ENCODE measurements around the gene ZC2HC1B.

DNA sequence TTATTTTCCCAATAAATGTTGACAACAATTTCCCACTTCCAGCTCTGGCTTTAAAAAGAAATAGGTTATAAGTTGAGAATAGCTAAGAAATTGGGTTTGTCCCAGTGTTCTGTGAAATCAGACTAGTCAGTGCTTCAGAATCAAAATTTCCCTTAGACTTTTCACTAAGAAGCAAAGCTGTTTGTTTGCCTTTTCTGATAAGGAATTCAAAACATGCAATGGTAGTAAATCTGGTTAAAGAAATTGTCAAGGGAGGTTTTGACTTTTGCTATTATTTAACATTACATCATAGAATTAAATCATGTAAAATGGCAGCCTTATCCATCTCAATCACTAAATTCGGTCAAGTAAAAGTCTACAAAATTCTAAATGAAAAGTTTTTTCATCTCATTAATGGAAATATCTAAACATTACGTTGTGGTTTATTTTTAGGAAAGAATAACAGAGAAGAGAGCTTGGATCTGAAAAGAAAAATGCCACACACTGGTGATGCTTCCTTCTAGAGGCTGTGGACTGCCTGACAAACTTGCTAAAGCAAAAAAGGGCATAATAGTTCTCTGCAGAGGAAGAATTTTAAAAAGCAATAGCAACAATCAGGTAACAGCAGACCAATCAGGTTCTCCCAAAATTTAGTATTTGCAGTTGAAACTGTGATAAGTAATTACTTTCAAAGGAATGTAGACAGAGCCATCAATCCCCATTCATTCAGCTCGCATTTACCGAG lies 107.4 kb downstream of the ZC2HC1B start:
- TF ChIP-seq ZNF768 (tag by site-specific recombination; IDR thresholded peaks at IDR 0.05) (no peak), YY1 (tag by site-specific recombination; IDR thresholded peaks at IDR 0.05) (no peak), ZNF530 (tag by site-specific recombination; IDR thresholded peaks at IDR 0.05; ENCODE audit: low read depth) (no peak), GLI4 (tag by site-specific recombination; IDR thresholded peaks at IDR 0.05) (no peak), ZNF707 (tag by site-specific recombination; IDR thresholded peaks at IDR 0.05) (no peak), SP3 (tag by site-specific recombination; IDR thresholded peaks at IDR 0.05) (no peak), ZNF843 (tag by site-specific recombination; IDR thresholded peaks at IDR 0.05) (no peak)
- TF ChIP-seq, protein P1, sequence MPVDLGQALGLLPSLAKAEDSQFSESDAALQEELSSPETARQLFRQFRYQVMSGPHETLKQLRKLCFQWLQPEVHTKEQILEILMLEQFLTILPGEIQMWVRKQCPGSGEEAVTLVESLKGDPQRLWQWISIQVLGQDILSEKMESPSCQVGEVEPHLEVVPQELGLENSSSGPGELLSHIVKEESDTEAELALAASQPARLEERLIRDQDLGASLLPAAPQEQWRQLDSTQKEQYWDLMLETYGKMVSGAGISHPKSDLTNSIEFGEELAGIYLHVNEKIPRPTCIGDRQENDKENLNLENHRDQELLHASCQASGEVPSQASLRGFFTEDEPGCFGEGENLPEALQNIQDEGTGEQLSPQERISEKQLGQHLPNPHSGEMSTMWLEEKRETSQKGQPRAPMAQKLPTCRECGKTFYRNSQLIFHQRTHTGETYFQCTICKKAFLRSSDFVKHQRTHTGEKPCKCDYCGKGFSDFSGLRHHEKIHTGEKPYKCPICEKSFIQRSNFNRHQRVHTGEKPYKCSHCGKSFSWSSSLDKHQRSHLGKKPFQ (tag by site-specific recombination; IDR thresholded peaks at IDR 0.05), result no peak
- TF ChIP-seq, protein P2, sequence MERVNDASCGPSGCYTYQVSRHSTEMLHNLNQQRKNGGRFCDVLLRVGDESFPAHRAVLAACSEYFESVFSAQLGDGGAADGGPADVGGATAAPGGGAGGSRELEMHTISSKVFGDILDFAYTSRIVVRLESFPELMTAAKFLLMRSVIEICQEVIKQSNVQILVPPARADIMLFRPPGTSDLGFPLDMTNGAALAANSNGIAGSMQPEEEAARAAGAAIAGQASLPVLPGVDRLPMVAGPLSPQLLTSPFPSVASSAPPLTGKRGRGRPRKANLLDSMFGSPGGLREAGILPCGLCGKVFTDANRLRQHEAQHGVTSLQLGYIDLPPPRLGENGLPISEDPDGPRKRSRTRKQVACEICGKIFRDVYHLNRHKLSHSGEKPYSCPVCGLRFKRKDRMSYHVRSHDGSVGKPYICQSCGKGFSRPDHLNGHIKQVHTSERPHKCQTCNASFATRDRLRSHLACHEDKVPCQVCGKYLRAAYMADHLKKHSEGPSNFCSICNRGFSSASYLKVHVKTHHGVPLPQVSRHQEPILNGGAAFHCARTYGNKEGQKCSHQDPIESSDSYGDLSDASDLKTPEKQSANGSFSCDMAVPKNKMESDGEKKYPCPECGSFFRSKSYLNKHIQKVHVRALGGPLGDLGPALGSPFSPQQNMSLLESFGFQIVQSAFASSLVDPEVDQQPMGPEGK (tag by site-specific recombination; IDR thresholded peaks at IDR 0.05), result no peak
- TF ChIP-seq, protein P3, sequence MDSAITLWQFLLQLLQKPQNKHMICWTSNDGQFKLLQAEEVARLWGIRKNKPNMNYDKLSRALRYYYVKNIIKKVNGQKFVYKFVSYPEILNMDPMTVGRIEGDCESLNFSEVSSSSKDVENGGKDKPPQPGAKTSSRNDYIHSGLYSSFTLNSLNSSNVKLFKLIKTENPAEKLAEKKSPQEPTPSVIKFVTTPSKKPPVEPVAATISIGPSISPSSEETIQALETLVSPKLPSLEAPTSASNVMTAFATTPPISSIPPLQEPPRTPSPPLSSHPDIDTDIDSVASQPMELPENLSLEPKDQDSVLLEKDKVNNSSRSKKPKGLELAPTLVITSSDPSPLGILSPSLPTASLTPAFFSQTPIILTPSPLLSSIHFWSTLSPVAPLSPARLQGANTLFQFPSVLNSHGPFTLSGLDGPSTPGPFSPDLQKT (IDR thresholded peaks at IDR 0.05; ENCODE audit: borderline replicate concordance, low read depth, low read length), result no peak
- TF ChIP-seq, protein P4, sequence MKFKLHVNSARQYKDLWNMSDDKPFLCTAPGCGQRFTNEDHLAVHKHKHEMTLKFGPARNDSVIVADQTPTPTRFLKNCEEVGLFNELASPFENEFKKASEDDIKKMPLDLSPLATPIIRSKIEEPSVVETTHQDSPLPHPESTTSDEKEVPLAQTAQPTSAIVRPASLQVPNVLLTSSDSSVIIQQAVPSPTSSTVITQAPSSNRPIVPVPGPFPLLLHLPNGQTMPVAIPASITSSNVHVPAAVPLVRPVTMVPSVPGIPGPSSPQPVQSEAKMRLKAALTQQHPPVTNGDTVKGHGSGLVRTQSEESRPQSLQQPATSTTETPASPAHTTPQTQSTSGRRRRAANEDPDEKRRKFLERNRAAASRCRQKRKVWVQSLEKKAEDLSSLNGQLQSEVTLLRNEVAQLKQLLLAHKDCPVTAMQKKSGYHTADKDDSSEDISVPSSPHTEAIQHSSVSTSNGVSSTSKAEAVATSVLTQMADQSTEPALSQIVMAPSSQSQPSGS (tag by site-specific recombination; IDR thresholded peaks at IDR 0.05; ENCODE audit: low read depth), result peak; percentile 79
- TF ChIP-seq, protein P5, sequence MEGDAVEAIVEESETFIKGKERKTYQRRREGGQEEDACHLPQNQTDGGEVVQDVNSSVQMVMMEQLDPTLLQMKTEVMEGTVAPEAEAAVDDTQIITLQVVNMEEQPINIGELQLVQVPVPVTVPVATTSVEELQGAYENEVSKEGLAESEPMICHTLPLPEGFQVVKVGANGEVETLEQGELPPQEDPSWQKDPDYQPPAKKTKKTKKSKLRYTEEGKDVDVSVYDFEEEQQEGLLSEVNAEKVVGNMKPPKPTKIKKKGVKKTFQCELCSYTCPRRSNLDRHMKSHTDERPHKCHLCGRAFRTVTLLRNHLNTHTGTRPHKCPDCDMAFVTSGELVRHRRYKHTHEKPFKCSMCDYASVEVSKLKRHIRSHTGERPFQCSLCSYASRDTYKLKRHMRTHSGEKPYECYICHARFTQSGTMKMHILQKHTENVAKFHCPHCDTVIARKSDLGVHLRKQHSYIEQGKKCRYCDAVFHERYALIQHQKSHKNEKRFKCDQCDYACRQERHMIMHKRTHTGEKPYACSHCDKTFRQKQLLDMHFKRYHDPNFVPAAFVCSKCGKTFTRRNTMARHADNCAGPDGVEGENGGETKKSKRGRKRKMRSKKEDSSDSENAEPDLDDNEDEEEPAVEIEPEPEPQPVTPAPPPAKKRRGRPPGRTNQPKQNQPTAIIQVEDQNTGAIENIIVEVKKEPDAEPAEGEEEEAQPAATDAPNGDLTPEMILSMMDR (tag by site-specific recombination; IDR thresholded peaks at IDR 0.05), result no peak

All from HEK293 (cell line).